Liver (tissue), 3 donors: Measurements from ENCODE around the gene FBN1.

Source experiments
- ATF3 ChIP-seq: IDR thresholded peaks from 2 replicates; pipeline ENCODE4 v1.6.1; 2016; ENCODE audit warnings: antibody characterized with exemption
- CTCF ChIP-seq: fragments of 150-350 bp; IDR thresholded peaks from 2 replicates; pipeline ENCODE4 v1.5.1; 2017; ENCODE audit warnings: improper control_type of control experiment, low read depth, low read length; ENCODE audit not compliant: missing input control
- FOXA1 ChIP-seq: IDR thresholded peaks from 2 replicates; pipeline ENCODE4 v1.6.1; 2016; ENCODE audit warnings: antibody characterized with exemption
- FOXA2 ChIP-seq: IDR thresholded peaks from 2 replicates; pipeline ENCODE4 v1.6.1; 2016; ENCODE audit warnings: antibody characterized with exemption
- GABPA ChIP-seq, 2 donors: IDR thresholded peaks in 1 of 2; conservative IDR thresholded peaks in 1 of 2; 2 replicates each; pipeline ENCODE4 v1.6.1; 2016; ENCODE audit warnings: antibody characterized with exemption in 2 of 2, mild to moderate bottlenecking in 1 of 2, moderate library complexity in 1 of 2
- MAX ChIP-seq: IDR thresholded peaks from 2 replicates; pipeline ENCODE4 v1.6.1; 2016; ENCODE audit warnings: antibody characterized with exemption
- RAD21 ChIP-seq, 2 donors: IDR thresholded peaks; 2 replicates each; pipeline ENCODE4 v1.6.1; 2016; ENCODE audit warnings: antibody characterized with exemption in 2 of 2, mild to moderate bottlenecking in 2 of 2
- RXRA ChIP-seq, 2 donors: IDR thresholded peaks; 2 replicates each; pipeline ENCODE4 v1.6.1; 2017 to 2018; ENCODE audit warnings: antibody characterized with exemption in 2 of 2, mild to moderate bottlenecking in 1 of 2
- TAF1 ChIP-seq: conservative IDR thresholded peaks from 2 replicates; pipeline ENCODE4 v1.6.1; 2016; ENCODE audit warnings: antibody characterized with exemption, mild to moderate bottlenecking
- YY1 ChIP-seq: IDR thresholded peaks from 2 replicates; pipeline ENCODE4 v1.6.1; 2016; ENCODE audit warnings: antibody characterized with exemption, mild to moderate bottlenecking
- TF ChIP-seq, protein P1 (sequence below): IDR thresholded peaks from 2 replicates; pipeline ENCODE4 v1.6.1; 2016; ENCODE audit warnings: antibody characterized with exemption, mild to moderate bottlenecking
- donor health status: healthy.
- donor health status: healthy.

DNA sequence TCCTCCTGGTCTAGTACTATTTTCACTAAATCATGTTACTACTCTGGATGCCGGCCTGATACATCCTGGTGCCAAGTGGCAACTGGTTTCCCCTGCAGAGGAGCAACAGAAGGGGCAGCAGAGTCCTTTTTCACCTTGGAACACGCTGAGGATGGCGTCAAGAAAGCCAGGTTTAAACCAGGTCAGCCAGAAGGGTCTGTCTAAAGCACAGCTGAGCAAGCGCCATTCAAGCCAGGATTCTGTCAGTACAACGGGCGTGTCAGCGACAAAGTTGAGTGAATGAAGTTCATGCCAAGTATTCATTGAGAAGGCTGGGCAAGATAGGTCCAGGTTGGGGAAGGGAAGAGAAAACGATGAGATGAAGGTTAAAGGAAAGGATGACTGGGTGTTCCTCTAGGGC lies 88.2 kb downstream of the FBN1 start:
- TF ChIP-seq ATF3 (no peak), TAF1 (no peak), CTCF (no peak), FOXA1 (no peak), RAD21 (IDR thresholded peaks at IDR 0.05) (no peak), MAX (no peak), GABPA (IDR thresholded peaks at IDR 0.05 in 1 of 2, conservative IDR thresholded peaks at IDR 0.05 in 1 of 2) (no peak), FOXA2 (no peak), RXRA (IDR thresholded peaks at IDR 0.05) (no peak), YY1 (no peak)
- TF ChIP-seq, protein P1, sequence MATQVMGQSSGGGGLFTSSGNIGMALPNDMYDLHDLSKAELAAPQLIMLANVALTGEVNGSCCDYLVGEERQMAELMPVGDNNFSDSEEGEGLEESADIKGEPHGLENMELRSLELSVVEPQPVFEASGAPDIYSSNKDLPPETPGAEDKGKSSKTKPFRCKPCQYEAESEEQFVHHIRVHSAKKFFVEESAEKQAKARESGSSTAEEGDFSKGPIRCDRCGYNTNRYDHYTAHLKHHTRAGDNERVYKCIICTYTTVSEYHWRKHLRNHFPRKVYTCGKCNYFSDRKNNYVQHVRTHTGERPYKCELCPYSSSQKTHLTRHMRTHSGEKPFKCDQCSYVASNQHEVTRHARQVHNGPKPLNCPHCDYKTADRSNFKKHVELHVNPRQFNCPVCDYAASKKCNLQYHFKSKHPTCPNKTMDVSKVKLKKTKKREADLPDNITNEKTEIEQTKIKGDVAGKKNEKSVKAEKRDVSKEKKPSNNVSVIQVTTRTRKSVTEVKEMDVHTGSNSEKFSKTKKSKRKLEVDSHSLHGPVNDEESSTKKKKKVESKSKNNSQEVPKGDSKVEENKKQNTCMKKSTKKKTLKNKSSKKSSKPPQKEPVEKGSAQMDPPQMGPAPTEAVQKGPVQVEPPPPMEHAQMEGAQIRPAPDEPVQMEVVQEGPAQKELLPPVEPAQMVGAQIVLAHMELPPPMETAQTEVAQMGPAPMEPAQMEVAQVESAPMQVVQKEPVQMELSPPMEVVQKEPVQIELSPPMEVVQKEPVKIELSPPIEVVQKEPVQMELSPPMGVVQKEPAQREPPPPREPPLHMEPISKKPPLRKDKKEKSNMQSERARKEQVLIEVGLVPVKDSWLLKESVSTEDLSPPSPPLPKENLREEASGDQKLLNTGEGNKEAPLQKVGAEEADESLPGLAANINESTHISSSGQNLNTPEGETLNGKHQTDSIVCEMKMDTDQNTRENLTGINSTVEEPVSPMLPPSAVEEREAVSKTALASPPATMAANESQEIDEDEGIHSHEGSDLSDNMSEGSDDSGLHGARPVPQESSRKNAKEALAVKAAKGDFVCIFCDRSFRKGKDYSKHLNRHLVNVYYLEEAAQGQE: no peak
